ENCODE data around the gene ERF.

ERF gene

GRCh38 chr19:42207767-42208271 lies 47.1 kb downstream of the ERF start:
- DNase-seq: no peak

- DNase-seq: no peak
Observed at GRCh38 chr19:42206871-42207755, 47.8 kb downstream of the ERF start.

DNA sequence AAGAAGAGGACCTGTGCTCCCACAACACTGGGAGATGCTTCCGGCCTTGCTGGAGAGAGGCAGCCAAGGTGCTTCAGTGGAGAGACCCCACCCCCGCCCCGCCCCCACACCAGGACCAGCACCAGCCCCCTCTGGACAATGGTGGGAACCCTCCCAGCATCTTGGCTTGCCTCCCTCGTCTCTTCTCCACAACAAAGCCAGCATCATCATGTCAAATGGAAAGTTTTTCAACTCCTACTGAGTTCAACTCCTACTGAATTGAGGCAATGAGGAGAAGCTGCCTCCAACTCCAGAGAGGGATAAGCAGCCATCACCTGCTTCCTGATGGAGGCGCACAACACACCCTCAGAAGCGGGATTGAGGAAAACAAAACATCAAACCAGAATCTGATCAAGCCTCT lies 50.3 kb downstream of the ERF start:
- DNase-seq: no peak

DNA sequence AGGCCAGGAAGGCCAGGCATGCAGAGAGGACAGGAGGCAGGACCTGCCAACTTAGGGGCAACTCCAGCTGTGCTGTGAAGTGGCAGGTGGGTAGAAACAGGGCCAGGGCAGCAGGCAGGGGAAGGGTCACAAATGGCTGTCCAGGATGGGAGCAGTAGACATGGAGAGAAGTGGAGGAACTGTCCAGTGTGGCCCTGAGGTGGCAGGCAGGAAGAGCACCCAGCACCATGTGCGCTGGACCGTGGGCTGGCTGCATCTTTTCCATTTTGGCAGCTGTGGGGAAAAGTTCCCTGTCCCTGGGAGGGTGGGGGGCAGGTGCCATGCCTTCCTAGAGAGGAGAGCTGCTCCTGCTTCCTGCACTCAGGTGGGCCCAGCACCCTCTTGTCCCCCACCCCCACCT lies 51.2 kb downstream of the ERF start:
- DNase-seq: no peak

DNA sequence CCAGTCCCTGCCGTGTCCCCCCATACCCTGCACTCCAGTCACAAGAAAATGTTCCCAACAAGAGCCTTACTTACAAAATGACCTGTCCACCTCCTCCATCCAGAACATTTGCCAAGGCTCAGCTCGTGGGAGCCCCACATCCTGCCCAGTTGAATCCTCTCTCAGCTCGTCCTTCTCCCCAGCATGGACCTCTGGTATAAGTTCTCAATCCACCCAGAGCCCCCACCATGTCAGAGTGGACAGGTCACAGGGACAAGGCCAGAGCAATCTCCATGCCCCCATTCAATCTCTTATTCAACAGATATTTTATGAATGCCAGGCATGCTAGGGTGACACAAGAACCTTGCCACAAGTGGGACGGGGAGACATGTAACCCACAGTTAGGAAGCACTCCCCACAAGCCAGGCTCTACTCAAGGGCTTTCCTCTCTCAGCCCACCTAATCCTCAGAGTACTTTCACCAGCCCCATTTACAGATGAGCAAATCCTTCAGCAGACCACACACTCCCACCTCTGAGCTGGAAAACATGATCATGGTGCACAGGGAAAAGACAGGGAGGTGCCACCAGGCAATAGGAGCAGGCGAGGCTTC lies 52.5 kb downstream of the ERF start:
- DNase-seq: no peak

- peak in 1 of 4 experiments; percentile 17 for DNase-seq
Observed at GRCh38 chr19:42201489-42202289, 53.2 kb downstream of the ERF start.

DNA sequence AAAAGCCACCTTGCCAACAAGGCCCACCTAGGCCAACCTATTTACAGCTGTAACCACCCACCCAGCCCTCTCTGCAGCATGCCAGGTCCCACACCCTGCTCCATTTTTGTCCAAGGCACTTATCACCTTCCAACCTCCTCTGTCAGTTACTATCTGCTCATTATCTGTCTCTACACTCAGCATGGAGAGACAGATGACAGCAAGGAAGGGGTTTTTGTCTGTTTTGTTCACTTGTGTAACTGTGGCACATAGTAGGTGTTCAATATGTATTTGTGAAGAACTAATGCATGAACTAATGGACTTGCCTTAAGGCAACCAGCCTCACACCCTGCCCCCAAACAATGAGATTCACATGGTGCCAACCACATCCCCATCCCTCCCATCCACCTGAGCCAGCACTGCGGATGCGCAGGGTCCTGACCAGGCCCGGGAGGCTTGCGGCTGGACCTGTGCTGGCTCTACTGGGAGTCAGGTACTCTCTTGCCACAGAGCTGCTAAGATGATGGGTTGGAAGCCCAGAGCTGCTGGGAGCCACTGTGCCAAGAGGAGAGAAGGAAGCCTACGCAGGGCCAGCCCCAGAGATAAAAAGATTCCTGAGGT lies 54.7 kb downstream of the ERF start:
- no peak for DNase-seq

DNA sequence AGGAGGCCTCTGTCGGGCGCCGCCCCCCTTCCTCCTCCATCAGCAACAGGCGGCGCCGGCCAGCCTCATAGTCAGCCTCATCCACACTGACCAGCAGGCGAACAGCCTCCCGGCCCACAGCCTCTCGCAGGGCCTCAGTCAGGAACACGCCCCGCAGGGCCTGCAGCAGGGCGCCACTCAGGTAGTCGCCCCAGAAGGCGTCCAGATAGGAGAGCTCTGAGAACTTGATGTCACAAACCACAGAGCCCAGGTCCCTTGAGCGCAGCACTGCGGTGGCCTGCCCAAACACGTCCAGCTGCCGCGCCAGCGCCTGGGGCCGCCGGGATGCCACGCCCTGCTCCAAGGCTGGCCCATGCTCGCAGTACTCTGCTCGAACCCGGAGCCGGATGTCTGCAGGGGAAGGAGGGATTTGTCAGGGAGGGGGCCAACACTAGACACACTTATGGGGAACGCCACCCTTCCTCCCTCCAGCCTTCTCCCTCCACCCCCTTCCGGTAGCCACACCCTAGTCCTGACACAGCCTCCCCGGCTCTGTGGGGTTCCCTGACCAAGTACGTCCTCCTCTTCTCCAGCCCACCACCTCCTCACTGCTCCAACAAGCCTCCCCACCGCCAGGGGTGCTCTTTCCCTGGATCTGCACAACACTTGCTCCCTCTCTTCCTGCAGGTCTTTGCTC lies 55.4 kb downstream of the ERF start:
- peak in 2 of 4 experiments; percentile 17 to 42 for DNase-seq

DNA sequence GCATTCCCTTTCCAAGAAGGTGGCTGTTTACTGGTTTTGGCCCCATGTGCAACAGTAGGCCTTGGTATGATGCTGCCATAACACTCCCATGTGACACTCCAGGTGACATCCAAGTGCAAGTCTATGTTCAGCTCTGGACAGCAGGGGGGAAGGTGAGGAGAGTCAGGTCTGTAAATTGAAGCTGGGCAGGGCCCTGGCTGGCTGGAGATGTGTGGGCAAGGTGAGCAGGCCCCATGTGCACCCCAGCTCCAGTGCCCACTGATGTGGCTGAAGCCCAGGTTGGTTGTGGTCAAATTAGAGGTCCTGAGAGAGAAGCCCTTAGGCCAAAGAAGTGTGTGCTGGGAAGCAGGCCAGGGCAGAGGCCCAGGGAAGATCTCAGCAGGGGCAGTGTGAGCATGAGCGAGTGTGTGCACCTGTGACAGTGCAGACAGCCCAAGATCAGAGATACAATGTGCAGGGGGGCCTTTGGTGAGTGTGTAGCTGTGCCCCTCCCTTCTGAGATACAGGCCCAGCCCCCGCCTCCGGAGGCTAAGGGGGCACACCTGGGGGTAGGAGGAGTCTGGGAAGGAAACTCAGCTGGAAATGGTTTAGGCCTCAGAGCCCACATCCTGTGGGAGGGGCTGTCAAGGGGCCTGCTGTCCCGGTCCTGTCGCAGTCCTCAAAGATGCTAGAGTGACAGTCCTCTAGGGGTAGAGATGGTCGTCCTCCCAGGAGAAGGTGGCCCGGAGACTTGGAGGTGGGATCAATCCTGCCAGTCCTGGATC lies 56.1 kb downstream of the ERF start:
- peak in 2 of 4 experiments; percentile 57 to 61 for DNase-seq

Data from activated naive CD4-positive, alpha-beta T cell (primary cell).